Bone marrow (tissue), 2 donors: ENCODE results near the gene SGK2.

Experiments used
- DNase-seq, 2 donors: peaks; one replicate each; lab custom pipeline; 2025; lab: John Stamatoyannopoulos, UW

The SGK2 gene

GRCh38 chr20:43558412-43559146, at the start of gene SGK2:
TSS of gene SGK2 (plus strand) at chr20:43559027. CDS start at chr20:43566496, 7,469 bp downstream.
- DNase-seq, result no peak

- no peak for DNase-seq
Measured at GRCh38 chr20:43511879-43512278, 46.9 kb upstream of the SGK2 start.

GRCh38 chr20:43513372-43513930, 45.4 kb upstream of the SGK2 start:
- DNase-seq, result no peak

GRCh38 chr20:43513931-43514647, 44.7 kb upstream of the SGK2 start:
- peak; percentile 64 to 96 for DNase-seq

- DNase-seq, result no peak
Measured at GRCh38 chr20:43514648-43514999, 44.2 kb upstream of the SGK2 start.

- no peak for DNase-seq
Measured at GRCh38 chr20:43515628-43516027, 43.2 kb upstream of the SGK2 start.

GRCh38 chr20:43516251-43516824, 42.5 kb upstream of the SGK2 start:
- DNase-seq, result no peak

- no peak for DNase-seq
Measured at GRCh38 chr20:43520074-43520630, 38.7 kb upstream of the SGK2 start.

GRCh38 chr20:43525021-43525420, 33.8 kb upstream of the SGK2 start:
- no peak for DNase-seq

GRCh38 chr20:43528258-43528875, 30.5 kb upstream of the SGK2 start:
- DNase-seq, result no peak

GRCh38 chr20:43529051-43529450, 29.8 kb upstream of the SGK2 start:
- no peak for DNase-seq

- no peak for DNase-seq
Measured at GRCh38 chr20:43529457-43530153, 29.2 kb upstream of the SGK2 start.

- DNase-seq, result no peak
Measured at GRCh38 chr20:43530321-43531090, 28.3 kb upstream of the SGK2 start.

GRCh38 chr20:43531091-43531443, 27.8 kb upstream of the SGK2 start:
- DNase-seq, result no peak

- DNase-seq, result no peak
Measured at GRCh38 chr20:43532416-43533055, 26.3 kb upstream of the SGK2 start.

- DNase-seq, result no peak
Measured at GRCh38 chr20:43533060-43533459, 25.8 kb upstream of the SGK2 start.

- DNase-seq, result no peak
Measured at GRCh38 chr20:43534016-43534415, 24.8 kb upstream of the SGK2 start.

GRCh38 chr20:43534791-43535350, 24.0 kb upstream of the SGK2 start:
- DNase-seq, result no peak

GRCh38 chr20:43535370-43536004, 23.3 kb upstream of the SGK2 start:
- no peak for DNase-seq
